RWPE2 (cell line): ENCODE measurements around the gene RGS7BP.

Experiments used
- ATAC-seq: fragments of 200-7000 bp; cut with Tn5 transposase; 3 replicates; pipeline ENCODE4 v1.9.1; 2021; ENCODE audit warnings: low read depth
- DNase-seq: peaks from one replicate; pipeline ENCODE4 v3.0.0-alpha.2; 2020; ENCODE audit warnings: low spot score
- H3K27ac ChIP-seq: fragments of 450-650 bp; 2 replicates; pipeline ENCODE4 v1.5.1; 2017; ENCODE audit warnings: mild to moderate bottlenecking; ENCODE audit not compliant: poor library complexity, severe bottlenecking
- H3K27me3 ChIP-seq: fragments of 250-450 bp; sonication (Bioruptor Pico); 2 replicates; pipeline ENCODE4 v1.5.1; 2021; ENCODE audit warnings: mild to moderate bottlenecking, moderate library complexity; ENCODE audit not compliant: insufficient read depth, poor library complexity, severe bottlenecking
- H3K36me3 ChIP-seq: fragments of 250-450 bp; sonication (Bioruptor Pico); 2 replicates; pipeline ENCODE4 v1.5.1; 2020; ENCODE audit warnings: low read depth, mild to moderate bottlenecking, moderate library complexity
- H3K4me1 ChIP-seq: fragments of 250-450 bp; sonication (Bioruptor Pico); 2 replicates; pipeline ENCODE4 v1.5.1; 2021; ENCODE audit warnings: mild to moderate bottlenecking, moderate library complexity; ENCODE audit not compliant: insufficient read depth, poor library complexity, severe bottlenecking
- H3K4me3 ChIP-seq: fragments of 250-450 bp; sonication (Bioruptor Pico); 2 replicates; pipeline ENCODE4 v1.5.1; 2021; ENCODE audit warnings: mild to moderate bottlenecking, moderate library complexity; ENCODE audit not compliant: severe bottlenecking
- H3K9me3 ChIP-seq: fragments of 250-450 bp; sonication (Bioruptor Pico); 2 replicates; pipeline ENCODE4 v1.5.1; 2021; ENCODE audit warnings: mild to moderate bottlenecking, moderate library complexity; ENCODE audit not compliant: severe bottlenecking
- TF ChIP-seq, protein P1 (sequence below): fragments of 450-650 bp; IDR thresholded peaks from one replicate; pipeline ENCODE4 v1.5.1; 2017; ENCODE audit warnings: mild to moderate bottlenecking, moderate library complexity; ENCODE audit not compliant: poor library complexity, severe bottlenecking

The RGS7BP gene

GRCh38 chr5:64659289-64659688 is 153.5 kb downstream of the RGS7BP start:
- DNase-seq, result no peak
- H3K4me3 ChIP-seq, result no peak overlapping the region
- no peak overlapping the region for H3K27ac ChIP-seq
- no peaks in the 10 kb centered on the region for H3K27me3 ChIP-seq
- ATAC-seq, result no peak
- H3K9me3 ChIP-seq, result no peaks in the 10 kb centered on the region
- H3K36me3 ChIP-seq, result no peaks in the 10 kb centered on the region
- H3K4me1 ChIP-seq, result no peaks in the 10 kb centered on the region
- TF ChIP-seq, protein P1, sequence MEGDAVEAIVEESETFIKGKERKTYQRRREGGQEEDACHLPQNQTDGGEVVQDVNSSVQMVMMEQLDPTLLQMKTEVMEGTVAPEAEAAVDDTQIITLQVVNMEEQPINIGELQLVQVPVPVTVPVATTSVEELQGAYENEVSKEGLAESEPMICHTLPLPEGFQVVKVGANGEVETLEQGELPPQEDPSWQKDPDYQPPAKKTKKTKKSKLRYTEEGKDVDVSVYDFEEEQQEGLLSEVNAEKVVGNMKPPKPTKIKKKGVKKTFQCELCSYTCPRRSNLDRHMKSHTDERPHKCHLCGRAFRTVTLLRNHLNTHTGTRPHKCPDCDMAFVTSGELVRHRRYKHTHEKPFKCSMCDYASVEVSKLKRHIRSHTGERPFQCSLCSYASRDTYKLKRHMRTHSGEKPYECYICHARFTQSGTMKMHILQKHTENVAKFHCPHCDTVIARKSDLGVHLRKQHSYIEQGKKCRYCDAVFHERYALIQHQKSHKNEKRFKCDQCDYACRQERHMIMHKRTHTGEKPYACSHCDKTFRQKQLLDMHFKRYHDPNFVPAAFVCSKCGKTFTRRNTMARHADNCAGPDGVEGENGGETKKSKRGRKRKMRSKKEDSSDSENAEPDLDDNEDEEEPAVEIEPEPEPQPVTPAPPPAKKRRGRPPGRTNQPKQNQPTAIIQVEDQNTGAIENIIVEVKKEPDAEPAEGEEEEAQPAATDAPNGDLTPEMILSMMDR, result no peak
